GM12891 (cell line): Measurements from ENCODE around the gene IFIT2.

Experiments
- DNase-seq: peaks from one replicate; pipeline ENCODE4 v3.0.0; 2011; ENCODE audit warnings: low spot score; ENCODE audit not compliant: insufficient read length
- FAIRE-seq: peaks from 2 replicates; lab custom pipeline; 2011; peaks lifted over from hg19 to GRCh38; lab: Jason Lieb, UNC
- PAX5 ChIP-seq: IDR thresholded peaks from 2 replicates; pipeline ENCODE4 v1.6.1; 2011; ENCODE audit warnings: low read length, moderate library complexity, mild to moderate bottlenecking; ENCODE audit not compliant: insufficient read depth, severe bottlenecking
- POLR2A ChIP-seq: IDR thresholded peaks from 2 replicates; pipeline ENCODE4 v1.6.1; 2011; ENCODE audit warnings: low read depth, low read length, control low read depth
- POLR2AphosphoS5 ChIP-seq: IDR thresholded peaks from 2 replicates; pipeline ENCODE4 v1.6.1; 2011; ENCODE audit warnings: low read depth, low read length, control low read depth
- POU2F2 ChIP-seq: IDR thresholded peaks from 2 replicates; pipeline ENCODE4 v1.6.1; 2011; ENCODE audit warnings: low read depth, mild to moderate bottlenecking, control low read depth, low read length, moderate library complexity
- SPI1 ChIP-seq: IDR thresholded peaks from 2 replicates; pipeline ENCODE4 v1.6.1; 2011; ENCODE audit warnings: low read depth, low read length, control low read depth
- TAF1 ChIP-seq: IDR thresholded peaks from 2 replicates; pipeline ENCODE4 v1.6.1; 2011; ENCODE audit warnings: low read depth, low read length, control low read depth

IFIT2 gene

GRCh38 chr10:89339875-89340274 is 38.0 kb downstream of the IFIT2 start:
- no peak for FAIRE-seq
- no peak for TF ChIP-seq SPI1
- TF ChIP-seq PAX5: no peak
- DNase-seq: no peak

GRCh38 chr10:89341649-89342048 is 39.8 kb downstream of the IFIT2 start:
- no peak for FAIRE-seq
- TF ChIP-seq POLR2AphosphoS5 (no peak), POU2F2 (no peak), PAX5 (no peak), SPI1 (no peak), POLR2A (no peak), TAF1 (no peak)
- DNase-seq: no peak

DNA sequence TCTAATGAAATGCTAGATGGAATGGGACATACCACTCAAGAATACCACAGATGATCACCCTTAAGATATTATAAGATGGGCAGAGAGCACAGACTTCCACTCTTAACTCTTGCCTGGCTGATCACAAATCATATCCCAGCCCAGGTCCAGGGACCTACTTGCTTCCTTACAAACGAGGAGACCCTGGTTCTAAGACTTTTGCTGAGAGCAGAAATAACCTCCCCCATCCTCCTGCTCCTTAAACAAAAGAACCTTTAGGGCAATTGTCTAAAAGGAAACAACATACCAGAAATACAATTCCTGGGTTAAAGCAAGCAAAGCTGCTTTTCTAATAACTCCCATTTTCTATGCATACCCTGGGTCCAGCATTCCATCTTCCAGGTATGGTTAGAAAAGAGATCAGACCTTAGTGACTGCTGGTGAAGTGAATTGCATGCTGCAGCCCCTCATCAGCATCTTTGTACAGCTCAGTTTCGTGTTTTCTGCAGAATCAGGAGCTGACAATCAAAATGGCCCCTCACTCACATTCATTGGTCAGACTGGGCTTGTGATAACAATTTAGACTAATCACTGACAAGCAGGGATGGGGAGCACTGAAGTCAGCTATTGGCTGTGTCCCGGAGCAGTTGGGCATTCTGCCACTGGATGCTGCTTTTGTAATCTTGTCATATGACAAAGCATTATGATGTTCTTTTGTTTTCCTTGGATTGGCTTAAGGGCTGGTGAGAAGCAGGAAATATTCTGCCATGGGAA is 40.5 kb downstream of the IFIT2 start:
- DNase-seq (no peak), FAIRE-seq (peak; percentile 40)
- no peak for TF ChIP-seq TAF1
- TF ChIP-seq POLR2AphosphoS5: peak; percentile 37; the same call in 1 of the 2 replicates
- no peak for TF ChIP-seq PAX5
- no peak for TF ChIP-seq SPI1
- TF ChIP-seq POU2F2: no peak

DNA sequence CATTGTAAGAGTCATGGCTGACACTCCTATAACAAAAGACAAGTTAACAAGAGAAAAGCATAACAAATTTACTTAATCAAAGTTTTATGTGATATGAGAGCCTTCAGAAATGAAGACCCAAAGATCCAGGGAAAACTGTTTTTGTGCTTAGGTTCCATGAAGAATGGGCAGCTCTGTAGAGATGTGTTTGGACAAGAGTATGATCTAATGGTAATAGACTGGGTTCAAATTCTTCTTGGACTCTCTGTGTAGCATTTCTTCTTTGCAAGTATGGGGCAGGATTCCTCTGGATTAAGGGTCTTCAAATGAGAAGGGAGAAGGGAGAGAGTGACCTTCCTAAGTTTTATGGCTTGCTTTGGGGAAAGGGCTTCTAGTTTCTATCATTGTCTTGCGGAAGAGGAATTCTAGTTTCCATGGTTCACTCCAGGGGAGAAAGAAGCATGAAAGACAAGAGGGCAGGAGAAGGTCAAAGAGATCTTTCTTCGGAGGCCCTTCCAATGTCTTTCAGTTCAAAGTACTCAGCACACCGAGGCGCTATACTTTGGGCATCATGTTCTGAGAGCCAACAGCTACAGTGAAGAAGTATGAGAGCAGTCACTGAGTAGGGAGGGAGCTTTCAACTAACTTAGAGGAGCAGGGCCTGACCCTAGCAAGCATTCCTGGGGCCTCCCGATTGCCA is 41.4 kb downstream of the IFIT2 start:
- no peak for DNase-seq
- TF ChIP-seq POLR2AphosphoS5 (no peak), SPI1 (no peak), TAF1 (no peak), PAX5 (no peak), POLR2A (no peak), POU2F2 (no peak)
- no peak for FAIRE-seq

DNA sequence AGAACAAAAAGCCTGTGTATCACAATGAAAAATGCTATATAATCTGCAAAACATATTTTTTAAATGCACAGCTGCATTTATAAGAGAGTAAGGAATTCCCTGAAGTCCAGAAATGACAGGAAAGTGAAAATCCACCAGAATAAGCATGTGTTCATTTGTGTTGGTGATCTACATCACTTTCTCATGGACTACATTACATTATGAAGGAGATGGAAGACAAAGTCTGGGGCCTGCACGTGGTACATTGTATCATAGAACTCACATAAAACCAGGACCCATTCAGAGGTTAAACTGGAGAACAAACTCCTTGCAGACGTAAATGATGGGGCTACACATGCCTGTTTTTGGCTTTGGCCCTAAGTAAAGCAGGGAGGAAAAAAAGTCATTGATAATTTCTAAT is 42.3 kb downstream of the IFIT2 start:
- DNase-seq: no peak
- no peak for FAIRE-seq
- TF ChIP-seq POLR2A (no peak), POU2F2 (no peak), PAX5 (no peak), POLR2AphosphoS5 (no peak), TAF1 (no peak), SPI1 (no peak)

- DNase-seq (no peak), FAIRE-seq (no peak)
- TF ChIP-seq POLR2AphosphoS5 (no peak), PAX5 (no peak), TAF1 (no peak)
Measured at GRCh38 chr10:89345367-89346000, 43.6 kb downstream of the IFIT2 start.

- DNase-seq: no peak
- no peak for FAIRE-seq
- TF ChIP-seq POLR2A (no peak), POLR2AphosphoS5 (no peak), SPI1 (no peak)
Measured at GRCh38 chr10:89346405-89347254, 44.8 kb downstream of the IFIT2 start.

DNA sequence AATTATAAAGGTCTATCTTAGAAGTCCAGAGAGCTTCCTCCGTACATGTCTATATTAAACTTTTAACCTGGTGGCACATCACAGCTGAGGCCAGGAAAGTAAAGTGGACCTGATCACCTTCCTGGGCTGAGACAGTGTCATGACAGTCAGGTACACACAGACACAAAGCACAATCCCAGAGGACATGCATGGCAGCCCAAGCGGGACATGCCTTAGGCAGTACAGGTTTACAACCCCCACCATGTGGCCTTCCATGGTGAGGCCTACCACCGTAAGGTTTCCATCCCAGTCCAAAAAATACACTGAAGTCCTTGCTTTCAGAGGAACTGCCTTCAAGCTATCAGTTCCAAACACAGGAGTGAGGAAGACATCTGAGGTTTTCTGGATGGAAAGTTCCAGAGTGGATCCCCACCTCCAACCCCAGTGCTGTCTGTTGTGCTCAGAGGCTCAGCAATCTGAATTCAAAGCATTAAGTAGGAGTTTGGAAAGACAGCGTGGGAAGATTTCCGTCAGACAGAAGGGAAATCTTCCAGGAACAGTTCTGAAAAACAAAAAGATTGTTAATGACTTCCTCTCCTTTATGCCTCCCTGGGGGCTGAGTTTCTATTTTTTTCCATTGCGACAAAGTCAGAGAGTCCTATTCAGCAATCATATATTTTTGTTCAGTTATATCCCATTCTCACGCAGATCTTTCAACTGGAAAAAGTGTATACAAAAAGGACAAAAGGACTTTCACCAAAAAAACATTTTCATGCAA is 46.0 kb downstream of the IFIT2 start:
- no peak for TF ChIP-seq POLR2AphosphoS5
- 0 out of 2 replicates have a peak, but pooled peaks have one; percentile 16 for TF ChIP-seq SPI1
- FAIRE-seq: peak; percentile 75
- DNase-seq: no peak

- DNase-seq (no peak), FAIRE-seq (no peak)
- no peak for TF ChIP-seq POLR2A
- TF ChIP-seq PAX5: no peak
- TF ChIP-seq TAF1: no peak
- no peak for TF ChIP-seq POU2F2
- no peak for TF ChIP-seq SPI1
- no peak for TF ChIP-seq POLR2AphosphoS5
Measured at GRCh38 chr10:89348481-89348880, 46.6 kb downstream of the IFIT2 start.
